H1 (cell line): ENCODE data around the gene UVSSA. TPM values are rescaled to one million over a fixed set of nuclear protein-coding genes. Genes with fewer than 3 reads are reported as not detected.

Experiments used
- CHD2 ChIP-seq: IDR thresholded peaks from 2 replicates; pipeline ENCODE4 v1.6.1; 2012; ENCODE audit warnings: low read length, improper control_type of control experiment
- EZH2 ChIP-seq: fragments of 200-600 bp; sonication (generic); IDR thresholded peaks from 2 replicates; pipeline ENCODE4 v1.7.1; 2012; ENCODE audit warnings: low read depth, mild to moderate bottlenecking, moderate library complexity, low read length, inconsistent platforms; ENCODE audit not compliant: severe bottlenecking
- polyA plus RNA-seq, 7 experiments: library from polyadenylated mRNA; depleted of rRNA in 3 of 7; stranded (reverse) in 5 of 7; unstranded in 2 of 7; fragments of >200 nt in 5 of 7; fragments of 200-250 nt in 2 of 7; gene quantifications; 1 replicate in 5 of 7; 2 replicates in 1 of 7; 4 replicates in 1 of 7; pipeline versions ENCODE4 v1.2.1 to v1.2.3, GENCODE V29; 2011 to 2013; ENCODE audit warnings: missing spikeins in 2 of 7, mixed read lengths in 2 of 7
- total RNA-seq: library from RNA; stranded (reverse); fragmentation: NEBNext Ultra II Directional; extraction: Animal tissue kit (Norgen Biotek cat#: 25700); gene quantifications from 2 replicates; pipeline ENCODE4 v1.2.1, GENCODE V29; 2021

UVSSA gene
- total and polyA plus RNA-seq, 2 of the 8 experiments (the other 6 are each of a cell fraction or from before 2014, with no cell fraction given), result 14.5 to 19.4 TPM

GRCh38 chr4:1404573-1405253 is 57.7 kb downstream of the UVSSA start (continued):
- TF ChIP-seq EZH2, result peak; percentile 26
- TF ChIP-seq CHD2, result no peak
